WTC11 (cell line): ENCODE results near the gene MFN1.

Source experiments
- CREB1 ChIP-seq: sonication (generic); formaldehyde crosslinking; IDR thresholded peaks from 2 replicates; pipeline ENCODE4 v1.8.0; 2023; ENCODE audit warnings: mild to moderate bottlenecking, missing genetic modification reagents
- FOXP1 ChIP-seq: sonication (generic); formaldehyde crosslinking; IDR thresholded peaks from 2 replicates; pipeline ENCODE4 v1.8.0; 2022; ENCODE audit warnings: missing genetic modification reagents, mild to moderate bottlenecking, moderate library complexity, borderline replicate concordance
- MAX ChIP-seq: sonication (generic); formaldehyde crosslinking; IDR thresholded peaks from 2 replicates; pipeline ENCODE4 v1.8.0; 2022; ENCODE audit warnings: mild to moderate bottlenecking, missing genetic modification reagents
- SP1 ChIP-seq: sonication (generic); formaldehyde crosslinking; conservative IDR thresholded peaks from 2 replicates; pipeline ENCODE4 v1.8.1; 2022; ENCODE audit warnings: missing genetic modification reagents
- USF1 ChIP-seq: sonication (generic); formaldehyde crosslinking; IDR thresholded peaks from 2 replicates; pipeline ENCODE4 v1.8.0; 2022; ENCODE audit warnings: mild to moderate bottlenecking, missing genetic modification reagents
- TF ChIP-seq, protein P1 (sequence below): fragments of 200-600 bp; IDR thresholded peaks from 2 replicates; pipeline ENCODE4 v1.8.0; 2022; ENCODE audit warnings: antibody characterized with exemption

GRCh38 chr3:179414804-179415203, 67.3 kb downstream of the MFN1 start:
- TF ChIP-seq, protein P1, sequence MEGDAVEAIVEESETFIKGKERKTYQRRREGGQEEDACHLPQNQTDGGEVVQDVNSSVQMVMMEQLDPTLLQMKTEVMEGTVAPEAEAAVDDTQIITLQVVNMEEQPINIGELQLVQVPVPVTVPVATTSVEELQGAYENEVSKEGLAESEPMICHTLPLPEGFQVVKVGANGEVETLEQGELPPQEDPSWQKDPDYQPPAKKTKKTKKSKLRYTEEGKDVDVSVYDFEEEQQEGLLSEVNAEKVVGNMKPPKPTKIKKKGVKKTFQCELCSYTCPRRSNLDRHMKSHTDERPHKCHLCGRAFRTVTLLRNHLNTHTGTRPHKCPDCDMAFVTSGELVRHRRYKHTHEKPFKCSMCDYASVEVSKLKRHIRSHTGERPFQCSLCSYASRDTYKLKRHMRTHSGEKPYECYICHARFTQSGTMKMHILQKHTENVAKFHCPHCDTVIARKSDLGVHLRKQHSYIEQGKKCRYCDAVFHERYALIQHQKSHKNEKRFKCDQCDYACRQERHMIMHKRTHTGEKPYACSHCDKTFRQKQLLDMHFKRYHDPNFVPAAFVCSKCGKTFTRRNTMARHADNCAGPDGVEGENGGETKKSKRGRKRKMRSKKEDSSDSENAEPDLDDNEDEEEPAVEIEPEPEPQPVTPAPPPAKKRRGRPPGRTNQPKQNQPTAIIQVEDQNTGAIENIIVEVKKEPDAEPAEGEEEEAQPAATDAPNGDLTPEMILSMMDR, result no peak
- TF ChIP-seq MAX (CRISPR knock-in tag) (no peak), SP1 (CRISPR knock-in tag) (no peak), FOXP1 (no peak), USF1 (CRISPR knock-in tag) (no peak), CREB1 (no peak)
